Colonic mucosa (tissue), 4 donors: Measurements from ENCODE around the gene FALEC. TPM values are rescaled to one million over a fixed set of nuclear protein-coding genes. Genes with fewer than 3 reads are reported as not detected.
A peak's percentile ranks its signal among the peaks of the same experiment; 100 is the strongest.

Experiments
- DNase-seq: peaks from one replicate; pipeline ENCODE4 v3.0.0-alpha.2; 2020
- H3K27ac ChIP-seq: fragments of 200-600 bp; one replicate; pipeline ENCODE4 v1.8.0; 2021
- H3K27me3 ChIP-seq: fragments of 200-600 bp; one replicate; pipeline ENCODE4 v1.8.0; 2021
- H3K36me3 ChIP-seq: fragments of 200-600 bp; one replicate; pipeline ENCODE4 v1.8.0; 2021
- H3K4me1 ChIP-seq: fragments of 200-600 bp; one replicate; pipeline ENCODE4 v1.8.0; 2021; ENCODE audit warnings: mild to moderate bottlenecking
- H3K4me3 ChIP-seq: fragments of 200-600 bp; one replicate; pipeline ENCODE4 v1.8.0; 2021
- H3K9ac ChIP-seq, 2 donors: one replicate each; pipeline ENCODE4 v1.7.0; 2013; ENCODE audit warnings: control low read depth in 2 of 2, low read depth in 2 of 2, low read length in 2 of 2
- H3K9me3 ChIP-seq: fragments of 200-600 bp; one replicate; pipeline ENCODE4 v1.8.0; 2021
- intact Hi-C: fragments of 100-400 bp; cut with DNase I; formaldehyde crosslinking; loops from one replicate; pipeline ENCODE4 v1.14.1; 2022
- total RNA-seq, 2 donors: library from RNA; stranded (reverse); fragmentation: NEBNext Ultra II Directional in 1 of 2; extraction: Animal tissue kit (Norgen Biotek cat#: 25700) in 1 of 2; gene quantifications; one replicate each; pipeline ENCODE4 v1.2.1, GENCODE V29; 2021
- TF ChIP-seq, protein P1 (sequence below): fragments of 200-600 bp; IDR thresholded peaks from one replicate; pipeline ENCODE4 v1.8.0; 2022; ENCODE audit warnings: antibody characterized with exemption, mild to moderate bottlenecking
- donor health status: healthy.
- donor health status: DM: no; HTN: no; CAD: no.
- donor health status: DM: no; HTN: no; CAD: no.

Gene FALEC
- total RNA-seq, 2 donors from 2014 or later, result not detected

DNA sequence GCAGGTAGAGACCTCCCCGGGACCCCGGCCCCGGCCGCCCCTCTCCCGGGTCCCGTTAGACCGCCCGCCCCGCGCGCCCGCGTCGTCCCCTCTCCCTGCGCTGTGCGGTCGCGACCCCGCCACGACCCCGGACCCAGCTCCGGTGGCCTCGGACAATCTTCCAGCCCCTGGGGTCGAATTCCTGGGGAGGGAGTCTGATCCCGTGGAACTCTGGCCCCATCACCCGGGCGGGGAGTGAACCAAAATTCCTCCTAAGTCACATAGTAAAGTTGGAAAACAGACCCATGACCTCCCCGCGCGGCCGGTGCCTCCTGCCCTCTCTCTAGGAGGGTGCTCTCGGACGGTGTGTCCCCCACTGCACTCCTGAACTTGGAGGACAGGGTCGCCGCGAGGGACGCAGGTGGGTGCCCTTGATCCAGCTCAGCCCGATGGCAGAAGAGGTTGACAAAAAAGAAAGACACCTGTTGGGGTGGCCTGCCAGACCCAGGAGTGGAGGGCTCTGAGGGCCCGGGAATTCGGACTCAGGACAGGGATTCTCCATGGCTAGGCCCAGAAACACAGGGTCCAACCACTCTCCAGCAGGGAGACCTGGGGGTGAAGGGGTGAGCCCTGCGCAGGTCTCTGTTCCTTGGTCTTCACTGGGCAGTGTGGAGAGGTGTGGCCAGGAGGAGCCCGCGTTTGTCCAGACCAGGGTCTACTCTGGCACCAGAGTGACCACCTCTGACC is 34.1 kb downstream of the FALEC start:
- intact Hi-C loops, result loop anchor here (10.0 kb wide), 1 partner anchor 265 kb away; no protein-coding TSS in a partner anchor
- TF ChIP-seq, protein P1, sequence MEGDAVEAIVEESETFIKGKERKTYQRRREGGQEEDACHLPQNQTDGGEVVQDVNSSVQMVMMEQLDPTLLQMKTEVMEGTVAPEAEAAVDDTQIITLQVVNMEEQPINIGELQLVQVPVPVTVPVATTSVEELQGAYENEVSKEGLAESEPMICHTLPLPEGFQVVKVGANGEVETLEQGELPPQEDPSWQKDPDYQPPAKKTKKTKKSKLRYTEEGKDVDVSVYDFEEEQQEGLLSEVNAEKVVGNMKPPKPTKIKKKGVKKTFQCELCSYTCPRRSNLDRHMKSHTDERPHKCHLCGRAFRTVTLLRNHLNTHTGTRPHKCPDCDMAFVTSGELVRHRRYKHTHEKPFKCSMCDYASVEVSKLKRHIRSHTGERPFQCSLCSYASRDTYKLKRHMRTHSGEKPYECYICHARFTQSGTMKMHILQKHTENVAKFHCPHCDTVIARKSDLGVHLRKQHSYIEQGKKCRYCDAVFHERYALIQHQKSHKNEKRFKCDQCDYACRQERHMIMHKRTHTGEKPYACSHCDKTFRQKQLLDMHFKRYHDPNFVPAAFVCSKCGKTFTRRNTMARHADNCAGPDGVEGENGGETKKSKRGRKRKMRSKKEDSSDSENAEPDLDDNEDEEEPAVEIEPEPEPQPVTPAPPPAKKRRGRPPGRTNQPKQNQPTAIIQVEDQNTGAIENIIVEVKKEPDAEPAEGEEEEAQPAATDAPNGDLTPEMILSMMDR, result no peak
- H3K9ac ChIP-seq, result peak overlapping the region; percentile 63 to 72

DNA sequence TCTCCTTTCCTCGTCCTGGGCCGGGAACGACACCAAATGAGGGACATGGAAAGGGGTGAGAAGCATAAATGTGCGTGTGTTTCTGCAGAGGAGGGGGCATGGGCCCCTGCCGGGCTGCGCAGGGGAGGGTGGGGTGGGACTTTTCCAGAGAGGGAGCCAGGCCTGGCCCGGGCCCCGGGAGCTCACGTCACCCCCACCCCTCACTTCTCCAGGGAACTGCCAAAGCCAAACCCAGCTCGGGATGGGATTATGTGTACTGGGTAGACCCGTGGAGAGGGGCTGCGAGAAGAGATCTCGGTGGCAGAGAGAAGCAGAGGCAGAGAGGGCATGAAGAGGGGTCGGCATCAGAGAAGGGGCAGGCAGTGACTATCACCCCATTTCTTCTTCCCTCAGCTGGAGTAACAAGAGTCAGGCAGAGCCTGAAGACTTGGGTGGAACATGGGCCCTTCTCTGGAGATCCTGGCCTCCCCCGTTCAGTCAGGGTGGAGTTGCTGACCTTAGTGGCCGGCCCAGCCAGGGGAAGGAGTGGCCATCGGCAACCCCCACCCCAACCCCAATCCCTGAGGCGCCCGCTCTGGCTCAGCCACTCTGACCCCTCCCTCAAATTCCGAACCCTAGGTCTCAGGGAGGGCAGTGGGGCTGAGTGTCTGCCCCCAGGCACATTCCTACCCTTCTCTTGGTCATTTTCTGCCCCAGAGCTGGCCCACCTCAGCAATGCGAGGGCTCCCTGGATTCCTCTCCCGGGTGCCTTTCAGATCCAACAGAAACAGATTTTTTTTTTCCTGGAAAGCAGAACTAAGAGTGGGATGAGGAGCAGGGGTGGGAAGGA is 34.9 kb downstream of the FALEC start:
- no peaks in the 10 kb centered on the region for H3K27me3 ChIP-seq
- H3K36me3 ChIP-seq, result no peaks in the 10 kb centered on the region
- peak overlapping the region; percentile 73 for H3K27ac ChIP-seq
- intact Hi-C loops, result loop anchor here (10.0 kb wide), 1 partner anchor 264 kb away; no protein-coding TSS in a partner anchor
- peak overlapping the region; percentile 63 to 72 for H3K9ac ChIP-seq
- no peak for DNase-seq
- TF ChIP-seq, protein P1, result no peak
- no peak overlapping the region for H3K4me3 ChIP-seq
- no peaks in the 10 kb centered on the region for H3K9me3 ChIP-seq
- H3K4me1 ChIP-seq, result no peaks in the 10 kb centered on the region

More for the DNA sequence above, 34.1 kb downstream of the FALEC start:
- Histone ChIP-seq H3K9me3 (no peaks in the 10 kb centered on the region), H3K27me3 (no peaks in the 10 kb centered on the region), H3K27ac (peak overlapping the region; percentile 73), H3K4me1 (no peaks in the 10 kb centered on the region), H3K36me3 (no peaks in the 10 kb centered on the region), H3K4me3 (peak overlapping the region; percentile 62)
- DNase-seq, result no peak

DNA sequence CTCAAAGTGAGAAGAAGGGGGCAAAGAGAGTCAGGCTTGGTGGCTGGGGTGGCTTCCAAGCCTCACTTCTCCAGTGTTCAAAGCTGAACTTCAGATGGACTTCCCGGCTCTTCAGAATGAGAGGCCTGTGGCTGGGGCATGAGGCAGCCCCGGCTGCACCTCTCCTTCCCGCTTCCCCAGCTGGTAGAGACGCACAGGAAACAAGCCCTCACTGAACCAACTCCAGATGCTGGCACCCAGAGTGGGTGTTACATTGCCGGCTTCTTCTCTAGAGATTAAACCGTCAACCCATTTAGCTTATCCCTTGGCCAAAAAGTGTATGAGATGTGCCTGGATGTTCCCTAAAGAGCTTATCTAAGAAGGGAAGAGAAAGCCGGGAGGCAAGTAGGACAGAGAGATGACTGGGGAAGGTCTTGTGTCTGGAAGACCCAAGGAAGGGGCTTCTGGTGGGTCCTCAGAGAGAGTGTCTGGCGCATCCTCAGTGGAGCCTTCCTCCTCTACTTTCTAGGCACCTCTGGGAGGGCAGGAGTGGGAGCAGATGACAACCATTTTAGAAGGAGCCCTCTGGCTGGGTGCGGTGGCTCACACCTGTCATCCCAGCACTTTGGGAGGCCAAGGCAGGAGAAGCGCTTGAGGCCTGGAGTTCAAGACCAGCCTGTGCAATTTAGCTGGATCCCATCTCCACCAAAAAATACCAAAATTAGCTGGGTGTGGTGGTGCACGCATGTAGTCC is 35.7 kb downstream of the FALEC start:
- intact Hi-C loops, result loop anchor here (10.0 kb wide), 1 partner anchor 264 kb away; no protein-coding TSS in a partner anchor
- TF ChIP-seq, protein P1, result no peak
- H3K9ac ChIP-seq, result peak overlapping the region; percentile 44 to 72
- no peaks in the 10 kb centered on the region for H3K9me3 ChIP-seq
- no peaks in the 10 kb centered on the region for H3K36me3 ChIP-seq
- DNase-seq, result no peak
- no peak overlapping the region for H3K4me3 ChIP-seq
- no peaks in the 10 kb centered on the region for H3K4me1 ChIP-seq
- peak overlapping the region; percentile 73 for H3K27ac ChIP-seq
- H3K27me3 ChIP-seq, result no peaks in the 10 kb centered on the region

DNA sequence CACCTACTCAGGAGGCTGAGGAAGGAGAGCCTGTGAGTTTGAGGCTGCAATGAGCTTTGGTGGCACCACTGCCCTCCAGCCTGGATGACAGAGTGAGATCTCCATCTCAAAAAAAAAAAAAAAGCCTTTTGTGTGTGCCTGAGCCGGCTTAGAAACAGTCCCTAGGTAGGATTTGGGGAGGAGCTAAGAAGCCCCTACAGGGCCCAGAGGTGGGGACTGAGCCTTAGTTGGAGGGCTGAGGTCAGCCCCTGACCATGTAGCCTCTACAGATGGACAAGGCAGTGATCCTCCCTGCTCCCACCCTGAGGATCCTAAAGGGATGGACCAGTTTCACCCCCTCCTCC is 36.2 kb downstream of the FALEC start:
- H3K27me3 ChIP-seq, result no peaks in the 10 kb centered on the region
- intact Hi-C loops, result loop anchor here (10.0 kb wide), 1 partner anchor 263 kb away; no protein-coding TSS in a partner anchor
- H3K36me3 ChIP-seq, result no peaks in the 10 kb centered on the region
- H3K4me1 ChIP-seq, result no peaks in the 10 kb centered on the region
- H3K9ac ChIP-seq, result peak overlapping the region; percentile 30 to 49
- peak overlapping the region; percentile 73 for H3K27ac ChIP-seq
- no peak overlapping the region for H3K4me3 ChIP-seq
- no peak for DNase-seq
- TF ChIP-seq, protein P1, result no peak
- no peaks in the 10 kb centered on the region for H3K9me3 ChIP-seq
